ENCODE results near the gene DRAM1. TPM values are rescaled to one million over a fixed set of nuclear protein-coding genes. Genes with fewer than 3 reads are reported as not detected.

DRAM1 gene
- total RNA-seq, 1 donor from 2014 or later: 148 TPM

- Histone ChIP-seq H3K27me3 (ENCODE audit: low read depth) (no peaks in the 10 kb centered on the region), H3K4me1 (peaks cover 7% of the 10 kb centered on the region), H3K4me3 (no peak overlapping the region), H3K9me3 (no peaks in the 10 kb centered on the region), H3K27ac (no peak overlapping the region), H3K36me3 (no peaks in the 10 kb centered on the region)
- intact Hi-C loops (cut with DNase I): no loop called here
- ATAC-seq (no peak), DNase-seq (no peak)
- TF ChIP-seq CTCF (IDR thresholded peaks at IDR 0.05): no peak
Observed at GRCh38 chr12:101933866-101934514, 56.6 kb downstream of the DRAM1 start.

- Histone ChIP-seq H3K4me1 (peaks cover 18% of the 10 kb centered on the region), H3K36me3 (no peaks in the 10 kb centered on the region), H3K9me3 (no peaks in the 10 kb centered on the region), H3K4me3 (no peak overlapping the region), H3K27ac (peak overlapping the region; percentile 22), H3K27me3 (ENCODE audit: low read depth) (no peaks in the 10 kb centered on the region)
- no peak for TF ChIP-seq CTCF (IDR thresholded peaks at IDR 0.05)
- ATAC-seq: peak; percentile 21 to 64
- DNase-seq: no peak
- intact Hi-C loops (cut with DNase I): no loop called here
Observed at GRCh38 chr12:101935890-101936746, 58.7 kb downstream of the DRAM1 start.

DNA sequence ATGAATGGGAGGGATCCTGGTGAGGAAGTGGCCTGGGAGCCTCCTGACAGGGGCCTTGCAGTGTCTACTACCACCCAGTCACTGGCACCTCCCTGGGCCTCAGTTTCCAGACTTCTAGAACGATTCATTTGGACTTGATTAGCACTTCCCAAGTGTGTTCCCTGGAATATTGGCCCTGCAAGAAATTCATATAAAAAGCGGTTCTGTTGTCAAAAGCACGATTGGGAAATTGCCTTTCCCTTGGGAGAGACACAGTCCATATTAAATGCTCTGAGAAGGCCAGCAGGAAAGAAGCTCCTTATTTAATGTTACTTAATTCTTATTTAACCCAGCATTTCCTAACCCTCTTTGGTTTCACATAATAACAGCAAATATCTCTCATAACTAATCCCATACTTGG is 61.9 kb downstream of the DRAM1 start:
- peak overlapping the region; percentile 19 for H3K27ac ChIP-seq
- no peaks in the 10 kb centered on the region for H3K36me3 ChIP-seq
- no peak for TF ChIP-seq CTCF (IDR thresholded peaks at IDR 0.05)
- H3K4me1 ChIP-seq: peaks cover 22% of the 10 kb centered on the region
- intact Hi-C loops (cut with DNase I): no loop called here
- H3K27me3 ChIP-seq (ENCODE audit: low read depth): no peaks in the 10 kb centered on the region
- no peak for DNase-seq
- H3K4me3 ChIP-seq: no peak overlapping the region
- no peaks in the 10 kb centered on the region for H3K9me3 ChIP-seq
- no peak for ATAC-seq

DNA sequence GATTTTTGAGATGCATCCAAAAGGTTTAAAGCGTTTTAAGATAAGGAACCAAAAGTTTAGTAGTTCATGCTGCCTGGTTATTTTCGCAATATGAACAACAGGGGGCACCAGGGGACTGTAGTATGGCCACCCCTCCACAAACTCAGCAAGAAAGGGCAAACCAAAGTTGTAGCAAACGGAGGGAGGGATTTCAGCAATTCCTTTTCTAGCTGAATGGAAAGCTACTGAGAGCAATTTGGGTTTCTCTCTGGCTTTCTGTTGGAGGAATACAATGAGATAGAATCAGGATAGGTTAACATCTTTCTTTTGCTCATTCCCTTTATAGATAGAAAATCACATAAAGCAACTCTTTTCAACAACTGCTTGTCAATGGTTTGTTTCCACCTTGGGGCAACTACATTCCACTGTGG is 62.5 kb downstream of the DRAM1 start:
- ATAC-seq (peak; percentile 78 to 87), DNase-seq (no peak)
- H3K27ac ChIP-seq: no peak overlapping the region

More for the DNA sequence above, 62.5 kb downstream of the DRAM1 start:
- H3K27me3 ChIP-seq (ENCODE audit: low read depth): no peaks in the 10 kb centered on the region
- intact Hi-C loops (cut with DNase I): loop anchor here (5.0 kb wide), 1 partner anchor 542 kb away; the partner anchor contains the start of gene IGF1
- H3K4me3 ChIP-seq: no peak overlapping the region
- TF ChIP-seq CTCF (IDR thresholded peaks at IDR 0.05): peak; percentile 68
- H3K4me1 ChIP-seq: peaks cover 22% of the 10 kb centered on the region
- no peaks in the 10 kb centered on the region for H3K36me3 ChIP-seq
- no peaks in the 10 kb centered on the region for H3K9me3 ChIP-seq
